ENCODE data around the gene RSPO3.

The RSPO3 gene

GRCh38 chr6:127114214-127114760 is 4.2 kb upstream of the RSPO3 start:
- no peak for DNase-seq

GRCh38 chr6:127115084-127115655 is 3.3 kb upstream of the RSPO3 start:
- DNase-seq, result no peak

- no peak for DNase-seq
Measured at GRCh38 chr6:127115746-127116145, 2.7 kb upstream of the RSPO3 start.

- DNase-seq, result no peak
Measured at GRCh38 chr6:127117979-127118297, 533 bp upstream of the RSPO3 start.

- DNase-seq, result no peak
Measured at GRCh38 chr6:127119102-127120022, 891 bp downstream of the RSPO3 start.

- DNase-seq, result no peak
Measured at GRCh38 chr6:127120023-127120786, 1.7 kb downstream of the RSPO3 start.

- DNase-seq, result peak; percentile 20
Measured at GRCh38 chr6:127120787-127121636, 2.5 kb downstream of the RSPO3 start.

GRCh38 chr6:127121637-127121960 is 3.1 kb downstream of the RSPO3 start:
- no peak for DNase-seq

GRCh38 chr6:127124172-127124571 is 5.7 kb downstream of the RSPO3 start:
- DNase-seq, result no peak

GRCh38 chr6:127124680-127125079 is 6.2 kb downstream of the RSPO3 start:
- DNase-seq, result no peak

GRCh38 chr6:127128066-127128465 is 9.6 kb downstream of the RSPO3 start:
- no peak for DNase-seq

GRCh38 chr6:127129251-127129650 is 10.8 kb downstream of the RSPO3 start:
- DNase-seq, result no peak

GRCh38 chr6:127131275-127131674 is 12.8 kb downstream of the RSPO3 start:
- no peak for DNase-seq

GRCh38 chr6:127131772-127132376 is 13.4 kb downstream of the RSPO3 start:
- DNase-seq, result no peak

- DNase-seq, result no peak
Measured at GRCh38 chr6:127134136-127134535, 15.7 kb downstream of the RSPO3 start.

GRCh38 chr6:127136786-127137185 is 18.3 kb downstream of the RSPO3 start:
- DNase-seq, result no peak

GRCh38 chr6:127146932-127147331 is 28.5 kb downstream of the RSPO3 start:
- no peak for DNase-seq

- DNase-seq, result no peak
Measured at GRCh38 chr6:127147534-127147933, 29.1 kb downstream of the RSPO3 start.

- no peak for DNase-seq
Measured at GRCh38 chr6:127148511-127148910, 30.0 kb downstream of the RSPO3 start.

GRCh38 chr6:127154509-127154908 is 36.0 kb downstream of the RSPO3 start:
- no peak for DNase-seq

- no peak for DNase-seq
Measured at GRCh38 chr6:127160484-127160883, 42.0 kb downstream of the RSPO3 start.

GRCh38 chr6:127162836-127163235 is 44.4 kb downstream of the RSPO3 start:
- DNase-seq, result no peak

All from NCI-H2171 (cell line).